GM19467 (cell line): Measurements from ENCODE around the gene PLLP.
"Not testable (repeated sequence)": the region's sequence is repeated elsewhere in the genome, so short reads cannot be mapped to it uniquely, and the experiment has no call there.

ENCODE experiments used
- ATAC-seq: cut with Tn5 transposase; IDR thresholded peaks from one replicate; pipeline ENCODE4 v1.9.1; 2021; ENCODE audit warnings: mild to moderate bottlenecking, moderate library complexity; ENCODE audit not compliant: unreplicated experiment

PLLP gene

DNA sequence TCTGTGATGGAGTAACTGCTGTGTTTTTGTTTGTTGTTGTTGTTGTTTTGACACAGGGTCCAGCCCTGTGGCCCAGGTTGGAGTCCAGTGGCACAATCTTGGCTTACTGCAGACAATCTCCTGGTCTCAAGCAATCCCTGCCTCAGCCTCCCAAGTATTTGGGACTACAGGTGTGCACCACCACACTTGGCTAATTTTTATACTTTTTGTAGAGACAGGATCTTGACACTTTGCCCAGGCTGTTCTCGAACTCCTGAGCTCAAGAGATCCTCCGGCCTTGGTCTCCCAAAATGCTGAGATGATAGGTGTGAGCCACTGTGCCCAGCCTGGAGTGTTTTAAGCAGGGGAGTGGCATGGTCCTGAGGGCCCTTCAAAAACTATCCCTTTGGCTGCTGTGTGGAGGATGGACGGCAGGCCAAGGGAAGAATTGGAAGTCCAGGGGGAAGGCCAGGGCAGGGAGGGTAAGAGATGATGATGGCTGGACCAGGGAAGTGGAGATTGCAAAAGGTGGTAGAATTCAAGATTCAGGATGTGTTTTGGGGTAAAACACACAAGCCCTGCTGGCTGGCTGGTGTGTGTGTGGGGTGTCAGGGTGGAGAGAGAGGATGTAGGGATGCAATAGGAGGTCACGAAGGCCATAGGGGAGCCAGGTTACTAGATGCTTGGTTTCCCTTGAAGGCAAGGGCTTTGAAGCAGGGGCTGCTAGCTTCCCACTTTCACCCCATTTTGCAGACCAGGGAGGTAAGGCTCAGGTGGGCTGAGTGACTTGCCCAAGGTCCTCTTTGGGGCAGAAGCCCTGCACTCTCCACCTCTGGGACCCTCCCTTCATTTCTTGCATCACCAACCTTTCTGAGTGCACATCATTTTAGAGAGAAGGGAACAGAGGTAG, 18.8 kb upstream of the PLLP start:
- no peak for ATAC-seq

DNA sequence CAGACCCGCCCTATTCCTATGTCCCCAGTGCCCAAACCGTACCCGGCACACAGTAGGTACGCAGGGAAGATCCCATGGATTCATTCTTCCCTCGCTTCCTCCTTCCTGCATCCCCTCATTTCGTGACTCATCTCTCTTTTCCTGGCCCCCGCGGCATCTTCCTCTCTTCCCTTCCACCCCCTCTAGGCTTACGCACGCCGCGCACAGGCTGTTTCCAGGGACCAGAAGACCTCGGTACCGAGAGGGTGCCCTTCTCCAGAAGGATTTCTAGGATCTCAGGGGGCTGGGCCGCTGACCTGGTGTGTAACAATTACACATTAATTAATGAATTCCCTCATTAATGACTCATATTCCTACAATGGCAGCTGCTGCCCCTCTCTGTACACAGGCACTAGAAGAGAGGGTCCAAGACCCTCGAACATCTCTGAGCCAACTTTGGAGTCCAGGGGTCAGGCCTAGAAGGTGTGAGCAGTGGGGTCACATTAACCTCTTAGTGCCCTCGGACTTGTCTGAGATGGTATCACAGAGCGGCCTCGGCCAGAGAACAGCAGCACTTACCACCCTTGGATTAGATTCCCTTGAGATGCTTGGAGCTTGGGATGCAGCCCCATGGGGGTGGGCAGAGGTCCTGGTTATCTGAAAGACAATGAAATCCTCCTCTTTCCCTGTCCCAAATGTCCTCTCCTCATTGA, 16.8 kb upstream of the PLLP start:
- ATAC-seq, result no peak

- ATAC-seq, result peak; percentile 88
Measured at GRCh38 chr16:57300387-57301125, 16.1 kb upstream of the PLLP start.

DNA sequence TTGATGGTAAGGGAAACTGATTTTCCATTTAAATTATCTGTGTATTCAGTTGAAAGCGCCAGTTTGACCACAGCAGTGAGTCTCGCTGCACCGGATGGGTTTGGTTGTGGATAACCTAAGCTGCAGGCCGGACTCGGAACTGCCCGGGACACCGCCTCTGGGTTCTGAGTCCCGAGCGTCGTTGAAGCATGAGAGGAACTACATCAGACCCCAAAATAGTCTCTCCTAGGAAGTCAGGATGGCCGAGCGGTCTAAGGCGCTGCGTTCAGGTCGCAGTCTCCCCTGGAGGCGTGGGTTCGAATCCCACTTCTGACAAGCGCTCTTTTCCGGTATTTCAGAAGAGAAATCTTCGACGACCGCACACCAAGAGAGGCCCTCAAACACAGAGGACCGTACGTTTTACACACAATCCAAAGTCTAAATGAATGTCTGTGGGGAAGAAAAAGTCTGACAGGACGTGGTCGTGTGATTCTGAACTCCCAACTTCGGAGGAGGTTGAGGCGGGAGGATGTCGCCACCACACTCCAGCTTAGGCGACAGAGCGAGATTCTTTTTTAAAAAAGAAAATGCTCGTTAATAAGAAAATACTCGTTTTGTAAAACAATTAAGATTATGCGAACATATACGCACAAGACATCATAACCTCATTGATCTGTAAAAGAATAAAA, 15.4 kb upstream of the PLLP start:
- ATAC-seq, result peak; percentile 41

DNA sequence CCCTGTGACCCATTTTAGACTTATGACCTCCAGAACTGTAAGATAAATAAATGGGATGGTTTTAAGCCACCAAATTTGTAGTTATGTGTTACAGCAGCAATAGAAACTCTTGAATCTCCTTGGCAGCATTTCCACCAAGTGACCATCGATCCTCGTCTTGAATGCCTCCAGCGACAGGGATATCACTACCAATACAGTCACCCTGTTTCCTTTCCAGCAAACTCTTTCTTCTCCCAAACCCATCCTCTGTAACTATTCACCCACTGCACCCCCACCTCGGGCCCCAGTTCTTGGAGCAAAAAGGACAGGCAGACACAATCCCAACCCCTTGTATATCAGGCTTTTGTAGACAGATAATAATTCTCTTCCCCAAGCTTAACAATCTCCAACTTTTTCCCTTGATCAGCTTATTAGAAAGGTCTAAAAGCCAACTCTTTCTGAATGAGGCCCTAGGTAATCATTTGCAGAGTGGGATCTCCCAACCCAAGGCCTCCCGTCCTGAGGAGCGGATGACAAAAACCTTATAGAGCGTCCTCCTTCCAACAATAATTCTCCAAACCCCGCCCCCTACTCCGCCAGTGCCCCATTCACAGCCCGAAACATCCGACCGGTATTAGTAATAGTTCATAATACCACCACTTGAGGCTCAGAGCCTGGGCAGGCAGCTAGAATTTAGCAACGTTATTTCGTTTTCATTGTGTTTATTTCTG, 14.7 kb upstream of the PLLP start:
- ATAC-seq, result peak; percentile 23

DNA sequence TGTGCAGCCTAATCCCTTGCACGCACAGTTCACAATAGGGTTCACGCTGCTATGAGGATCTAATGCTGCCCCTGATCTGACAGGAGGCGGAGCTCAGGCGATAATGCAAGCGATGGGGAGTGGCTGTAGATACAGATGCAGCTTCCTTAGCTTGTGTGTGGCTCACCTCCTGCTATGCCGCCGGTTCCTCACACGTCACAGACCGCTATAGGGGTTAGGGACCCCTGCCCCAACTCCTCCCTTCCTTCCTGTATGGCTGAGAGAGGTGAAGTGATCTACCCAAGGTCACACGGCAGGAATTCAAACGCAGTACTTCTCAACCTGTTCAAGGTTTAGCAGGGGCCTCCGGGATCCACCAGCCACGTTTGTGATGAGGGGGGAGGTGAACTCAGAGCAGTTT, 13.4 kb upstream of the PLLP start:
- no peak for ATAC-seq

- no peak for ATAC-seq
Measured at GRCh38 chr16:57289391-57290257, 5.2 kb upstream of the PLLP start.

DNA sequence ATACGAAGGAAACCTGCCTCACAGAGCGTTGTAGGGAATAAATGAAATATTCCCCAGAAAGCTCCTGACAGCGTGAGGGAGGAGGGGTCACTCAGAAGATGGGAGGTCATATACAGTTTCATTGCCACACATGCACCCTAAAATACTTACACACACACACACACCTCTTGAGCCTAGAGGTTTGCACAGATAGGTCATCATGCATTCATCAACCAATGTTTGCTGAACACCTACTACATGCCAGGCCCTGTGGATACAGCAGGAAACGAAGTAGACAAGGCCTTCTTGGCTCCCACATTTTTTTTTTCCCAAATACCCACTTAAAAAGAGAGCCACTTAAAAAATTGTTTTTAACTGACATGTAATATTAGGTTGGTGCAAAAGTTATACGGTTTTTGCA, 907 bp upstream of the PLLP start:
- no peak for ATAC-seq

DNA sequence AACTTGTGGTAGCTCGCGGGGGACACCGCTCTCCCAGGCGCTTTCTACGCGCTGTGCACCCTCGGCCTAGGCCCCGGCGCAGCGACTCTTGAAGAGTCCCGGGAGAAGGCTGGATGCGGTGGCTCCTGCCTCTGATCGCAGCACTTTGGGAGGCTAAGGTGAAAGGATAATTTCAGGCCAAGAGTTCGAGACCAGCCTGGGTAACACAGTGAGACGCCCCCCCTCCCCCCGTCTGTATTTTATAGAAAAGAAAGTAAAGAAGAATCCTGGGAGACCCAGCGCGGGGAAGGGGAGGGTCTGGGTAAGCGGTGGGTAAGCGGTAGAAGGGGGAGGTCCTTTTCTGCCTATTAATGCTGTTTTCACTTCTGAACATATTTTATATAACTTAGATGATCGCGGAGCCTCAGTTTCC, 486 bp upstream of the PLLP start:
- ATAC-seq, result no peak

- no peak for ATAC-seq
Measured at GRCh38 chr16:57283959-57284208, 588 bp downstream of the PLLP start.

DNA sequence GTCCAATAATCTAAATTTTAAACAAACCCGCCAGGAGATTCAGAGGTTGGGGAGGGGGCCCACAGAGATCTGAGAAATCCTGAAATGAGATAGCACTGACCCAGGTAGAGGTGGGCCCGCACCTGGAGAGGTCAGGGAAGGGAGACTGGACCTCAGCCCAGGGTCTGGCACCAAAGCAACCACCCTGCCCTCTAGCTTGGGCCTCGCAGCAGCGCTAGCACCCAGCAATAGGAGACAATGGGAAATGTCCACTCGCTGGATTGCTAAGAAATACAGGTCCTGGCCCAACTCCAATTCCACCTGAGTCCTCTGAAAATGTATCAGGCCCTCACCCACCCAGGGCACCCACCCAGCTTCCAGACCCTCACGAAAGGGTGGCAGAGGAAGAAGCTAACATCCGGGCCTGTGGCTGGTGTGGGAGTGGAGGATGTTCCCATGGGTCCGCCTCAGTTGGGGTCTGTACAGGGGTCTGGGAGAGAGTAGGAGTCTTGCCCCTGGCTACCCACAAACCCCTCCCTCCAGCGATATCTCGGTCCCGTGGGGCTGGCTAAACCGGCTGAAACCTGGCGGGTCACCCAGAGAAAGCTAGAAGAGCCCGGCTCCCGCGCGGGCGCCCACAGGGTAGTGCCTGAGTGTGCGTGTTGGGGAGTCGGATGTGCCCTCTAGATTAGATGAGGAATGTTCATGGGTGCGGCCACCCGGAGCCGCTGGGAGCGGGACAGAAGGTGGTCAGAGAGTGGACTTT, 1.1 kb downstream of the PLLP start:
- no peak for ATAC-seq

DNA sequence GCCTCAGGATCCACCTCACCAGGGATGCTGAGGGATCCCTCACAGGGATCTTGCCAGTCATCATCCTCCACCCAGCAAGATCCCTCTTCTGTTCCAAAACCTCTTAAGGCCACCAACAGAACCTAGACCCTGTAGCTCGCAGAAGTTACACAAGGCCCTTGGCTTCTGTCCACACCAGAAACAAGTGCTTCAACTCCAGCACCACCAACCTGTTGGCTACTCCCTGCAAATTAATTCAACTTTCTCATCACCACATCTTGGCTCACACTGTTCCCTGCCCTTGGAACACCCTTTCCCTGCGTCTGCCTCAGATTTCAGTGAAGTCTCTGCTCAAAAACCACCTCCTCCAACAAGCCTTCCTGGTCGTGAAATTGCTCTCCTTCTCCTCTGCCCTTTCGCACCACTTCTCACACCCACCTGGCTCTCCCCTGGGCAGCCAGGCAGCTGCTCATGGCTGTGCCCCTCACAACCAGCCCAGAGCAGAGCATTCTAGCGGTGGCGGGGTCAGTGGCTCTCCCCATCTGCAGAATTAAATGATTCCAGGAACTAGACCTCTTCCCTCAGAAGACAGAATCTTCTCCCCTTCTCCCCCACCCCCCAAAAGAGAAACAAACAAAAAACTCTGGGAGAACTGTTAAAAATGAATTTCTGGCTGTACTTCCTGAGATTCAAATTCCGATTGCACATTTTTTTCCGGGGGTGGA, 1.8 kb downstream of the PLLP start:
- ATAC-seq, result no peak

GRCh38 chr16:57281791-57282190, 2.7 kb downstream of the PLLP start:
- no peak for ATAC-seq

DNA sequence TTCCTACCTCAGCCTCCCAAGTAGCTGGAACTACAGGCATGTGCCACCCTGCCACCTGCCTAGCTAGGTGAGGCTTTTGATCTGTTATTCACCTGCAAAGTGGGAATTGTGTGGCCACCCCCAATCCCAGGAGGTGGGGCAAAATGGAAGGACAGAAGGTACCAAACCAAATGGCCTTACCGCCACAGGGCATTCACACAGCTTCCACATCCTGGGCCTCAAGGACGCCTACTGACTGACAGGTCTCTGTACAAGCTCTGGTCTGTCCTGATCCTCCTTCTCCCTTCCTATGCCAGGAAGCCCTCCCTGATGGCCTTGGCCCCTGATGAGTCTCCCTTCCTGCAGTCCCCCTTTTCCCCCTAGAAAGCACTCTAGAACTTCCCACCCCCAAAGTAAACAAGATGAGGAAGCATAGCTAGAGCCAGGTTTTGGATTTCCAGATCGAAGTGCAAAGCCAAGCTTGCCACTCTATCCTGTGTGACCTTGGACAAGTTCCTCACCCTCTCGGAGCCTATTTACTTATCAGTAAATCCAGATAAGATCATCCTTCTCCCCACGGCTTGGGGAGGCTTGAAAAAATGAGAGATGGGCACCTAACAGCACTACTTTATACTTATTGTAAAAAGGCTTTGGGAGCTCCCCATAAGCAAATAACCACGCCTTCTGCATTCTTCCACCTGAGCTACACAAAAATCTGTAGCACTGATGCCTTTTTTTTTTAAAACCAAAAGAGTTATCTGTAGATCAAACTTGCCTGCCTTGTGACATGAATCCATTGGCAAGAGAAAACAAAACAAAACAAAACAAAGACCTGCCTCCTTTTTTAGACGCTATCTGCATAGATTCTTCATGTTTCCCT, 4.5 kb downstream of the PLLP start:
- ATAC-seq, result no peak

DNA sequence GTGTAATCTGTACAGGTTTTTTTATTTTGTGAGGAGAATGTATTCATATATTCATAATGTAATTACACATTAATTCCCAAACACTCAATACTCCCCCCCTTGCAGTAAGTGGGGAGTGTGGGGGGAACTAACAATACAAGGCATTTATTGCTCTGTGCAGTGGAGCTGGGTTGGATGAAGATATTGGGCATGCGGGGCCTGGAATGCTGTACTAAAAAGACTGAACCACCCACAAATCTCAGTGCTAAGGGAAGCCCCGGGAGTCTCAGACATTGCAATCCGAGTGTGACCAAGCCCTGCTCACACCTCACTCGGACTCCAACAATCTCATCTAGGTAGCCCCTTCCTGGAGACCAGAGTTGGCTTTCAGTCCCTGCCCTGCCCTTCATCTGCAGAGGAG, 6.0 kb downstream of the PLLP start:
- ATAC-seq, result no peak

DNA sequence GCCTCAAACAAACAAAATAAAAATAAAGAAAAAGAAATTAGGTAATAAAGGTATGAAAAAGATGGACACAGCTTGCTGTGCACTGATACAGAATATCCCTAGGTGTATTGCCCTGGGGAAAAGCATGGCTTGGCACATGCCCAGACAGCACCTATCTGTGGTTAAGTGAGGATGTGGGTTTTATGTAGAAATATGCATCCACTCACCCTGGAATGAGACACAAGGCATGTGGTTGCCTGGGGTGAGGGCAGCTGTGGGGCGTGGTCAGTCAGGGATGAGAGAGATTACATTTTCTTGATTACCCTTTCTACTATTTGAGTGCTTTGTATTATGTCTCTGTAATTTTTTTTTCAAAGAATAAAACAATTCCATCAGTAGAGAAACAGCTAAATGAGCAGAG, 6.9 kb downstream of the PLLP start:
- no peak for ATAC-seq

- no peak for ATAC-seq
Measured at GRCh38 chr16:57276596-57276995, 7.9 kb downstream of the PLLP start.

DNA sequence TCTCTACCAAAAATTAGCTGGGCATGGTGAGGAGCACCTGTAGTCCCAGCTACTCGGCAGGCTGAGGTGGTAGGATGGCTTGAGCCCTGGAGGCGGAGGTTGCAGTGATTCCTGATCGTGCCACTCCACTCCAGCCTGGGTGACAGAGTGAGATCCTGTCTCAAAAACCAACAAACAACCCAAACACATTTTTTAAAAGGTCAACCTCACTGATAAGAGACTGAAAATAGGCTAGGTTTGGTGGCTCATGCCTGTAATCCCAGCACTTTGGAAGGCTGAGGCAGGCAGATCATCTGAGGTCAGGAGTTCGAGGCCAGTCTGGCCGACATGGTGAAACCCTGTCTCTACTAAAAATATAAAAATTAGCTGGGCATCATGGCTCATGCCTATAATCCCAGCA, 8.5 kb downstream of the PLLP start:
- not testable (repeated sequence) for ATAC-seq
